ENCODE measurements around the gene SNX6.
"Not testable (repeated sequence)": the region's sequence is repeated elsewhere in the genome, so short reads cannot be mapped to it uniquely, and the experiment has no call there.

GRCh38 chr14:34524216-34524615, 105.7 kb downstream of the SNX6 start:
- TF ChIP-seq CTCF (IDR thresholded peaks at IDR 0.05; ENCODE audit: extremely low read depth in 1 of 2, insufficient read depth in 1 of 2, low read depth in 1 of 2, low read length in 2 of 2); POLR2AphosphoS5 (IDR thresholded peaks at IDR 0.05; ENCODE audit: insufficient read depth, low read depth, low read length); POLR2A (IDR thresholded peaks at IDR 0.05; ENCODE audit: low read depth, low read length); EZH2 (IDR thresholded peaks at IDR 0.05; ENCODE audit: borderline replicate concordance, low read depth, low read length, severe bottlenecking); JUN (IDR thresholded peaks at IDR 0.05; ENCODE audit: borderline replicate concordance, insufficient read depth, insufficient read length, low read depth): not testable (repeated sequence)

Data from endothelial cell of umbilical vein (primary cell).